ENCODE measurements around the gene PLEKHB1. TPM values are rescaled to one million over a fixed set of nuclear protein-coding genes. Genes with fewer than 3 reads are reported as not detected.

Gene PLEKHB1
- total RNA-seq, 1 donor from 2014 or later = 8.8 TPM

- peaks cover 8% of the 10 kb centered on the region for H4K20me1 ChIP-seq (ENCODE audit: low read depth)
- H3K79me2 ChIP-seq (ENCODE audit: low read depth) = no peaks in the 10 kb centered on the region
- H3K9me3 Mint-ChIP-seq = no peaks in the 10 kb centered on the region
- H3K4me1 Mint-ChIP-seq = peaks cover 78% of the 10 kb centered on the region
- H3K9me3 ChIP-seq (ENCODE audit: low read depth) = no peaks in the 10 kb centered on the region
- H3K4me3 ChIP-seq = peak overlapping the region; percentile 29
- DNase-seq (ENCODE audit: low spot score) = no peak
- peaks cover 52% of the 10 kb centered on the region for H3F3A ChIP-seq (ENCODE audit: low read depth)
- no peaks in the 10 kb centered on the region for H3K36me3 Mint-ChIP-seq
- peak overlapping the region; percentile 82 for H3K4me3 Mint-ChIP-seq
- H3K9ac ChIP-seq = no peak overlapping the region
- peaks cover 8% of the 10 kb centered on the region for H3K27me3 ChIP-seq
- no peak overlapping the region for H3K27ac ChIP-seq
- peak overlapping the region; percentile 46 for H3K27ac Mint-ChIP-seq
- peaks cover 14% of the 10 kb centered on the region for H3K27me3 Mint-ChIP-seq (ENCODE audit: insufficient read depth, low read depth)
- no peaks in the 10 kb centered on the region for H3K36me3 ChIP-seq
- no peak overlapping the region for H2AFZ ChIP-seq (replicated peaks)
- peak overlapping the region; percentile 82 for H3K4me2 ChIP-seq
- H3K4me1 ChIP-seq = peaks cover 67% of the 10 kb centered on the region
- TF ChIP-seq CTCF (IDR thresholded peaks at IDR 0.05) (no peak), EZH2phosphoT487 (IDR thresholded peaks at IDR 0.05) (no peak), EZH2 (IDR thresholded peaks at IDR 0.05) (no peak)
Observed at GRCh38 chr11:73648121-73648520, 1.7 kb downstream of the PLEKHB1 start.

GRCh38 chr11:73648571-73649046 is 2.2 kb downstream of the PLEKHB1 start:
- H3F3A ChIP-seq (ENCODE audit: low read depth) = peaks cover 52% of the 10 kb centered on the region
- peaks cover 69% of the 10 kb centered on the region for H3K4me1 ChIP-seq
- Mint-ChIP-seq H3K27ac (peak overlapping the region; percentile 95), H3K4me1 (peaks cover 83% of the 10 kb centered on the region), H3K27me3 (ENCODE audit: insufficient read depth, low read depth) (peaks cover 15% of the 10 kb centered on the region), H3K4me3 (peak overlapping the region; percentile 82), H3K36me3 (no peaks in the 10 kb centered on the region), H3K9me3 (no peaks in the 10 kb centered on the region)
- H3K4me2 ChIP-seq = peak overlapping the region; percentile 82
- no peak overlapping the region for H3K4me3 ChIP-seq
- no peaks in the 10 kb centered on the region for H3K9me3 ChIP-seq (ENCODE audit: low read depth)
- peaks cover 8% of the 10 kb centered on the region for H3K27me3 ChIP-seq
- H4K20me1 ChIP-seq (ENCODE audit: low read depth) = peaks cover 8% of the 10 kb centered on the region
- DNase-seq (ENCODE audit: low spot score) = peak; percentile 29
- H3K36me3 ChIP-seq = no peaks in the 10 kb centered on the region
- H2AFZ ChIP-seq (replicated peaks) = no peak overlapping the region
- H3K79me2 ChIP-seq (ENCODE audit: low read depth) = no peaks in the 10 kb centered on the region
- no peak overlapping the region for H3K9ac ChIP-seq
- TF ChIP-seq CTCF (IDR thresholded peaks at IDR 0.05) = no peak
- TF ChIP-seq EZH2 (IDR thresholded peaks at IDR 0.05) = no peak
- TF ChIP-seq EZH2phosphoT487 (IDR thresholded peaks at IDR 0.05) = no peak
- H3K27ac ChIP-seq = no peak overlapping the region

- TF ChIP-seq EZH2phosphoT487 (IDR thresholded peaks at IDR 0.05) = no peak
- TF ChIP-seq EZH2 (IDR thresholded peaks at IDR 0.05) = no peak
- TF ChIP-seq CTCF (IDR thresholded peaks at IDR 0.05) = no peak
- Mint-ChIP-seq H3K4me3 (peak overlapping the region; percentile 69), H3K9me3 (no peaks in the 10 kb centered on the region), H3K27ac (peak overlapping the region; percentile 95), H3K27me3 (ENCODE audit: insufficient read depth, low read depth) (peaks cover 17% of the 10 kb centered on the region), H3K4me1 (peaks cover 89% of the 10 kb centered on the region), H3K36me3 (no peaks in the 10 kb centered on the region)
- Histone ChIP-seq H3K4me1 (peaks cover 69% of the 10 kb centered on the region), H4K20me1 (ENCODE audit: low read depth) (peaks cover 8% of the 10 kb centered on the region), H3K79me2 (ENCODE audit: low read depth) (no peaks in the 10 kb centered on the region), H3K36me3 (no peaks in the 10 kb centered on the region), H2AFZ (replicated peaks) (no peak overlapping the region), H3K4me3 (no peak overlapping the region), H3K4me2 (peak overlapping the region; percentile 82), H3K27me3 (peaks cover 8% of the 10 kb centered on the region), H3K27ac (no peak overlapping the region), H3K9ac (no peak overlapping the region), H3K9me3 (ENCODE audit: low read depth) (no peaks in the 10 kb centered on the region), H3F3A (ENCODE audit: low read depth) (peaks cover 52% of the 10 kb centered on the region)
- DNase-seq (ENCODE audit: low spot score) = peak; percentile 36
Observed at GRCh38 chr11:73649206-73649605, 2.8 kb downstream of the PLEKHB1 start.

Data from neural progenitor cell (in vitro differentiated cells).